Mucosa of descending colon (tissue), 3 donors: Measurements from ENCODE around the gene LBH. TPM values are rescaled to one million over a fixed set of nuclear protein-coding genes. Genes with fewer than 3 reads are reported as not detected.

ENCODE experiments used
- ATAC-seq: fragments of 200-7000 bp; cut with Tn5 transposase; one replicate; pipeline ENCODE4 v1.9.1; 2020; ENCODE audit warnings: mild to moderate bottlenecking, moderate library complexity
- DNase-seq, 3 donors: peaks; one replicate each; pipeline ENCODE4 v3.0.0-alpha.2; 2020
- H3K36me3 ChIP-seq: fragments of 200-600 bp; one replicate; pipeline ENCODE4 v1.8.0; 2021; ENCODE audit warnings: low read depth, mild to moderate bottlenecking
- H3K4me1 ChIP-seq: fragments of 200-600 bp; one replicate; pipeline ENCODE4 v1.8.0; 2021; ENCODE audit warnings: low read depth, mild to moderate bottlenecking
- H3K4me3 ChIP-seq: fragments of 200-600 bp; one replicate; pipeline ENCODE4 v1.8.0; 2021; ENCODE audit warnings: mild to moderate bottlenecking
- H3K9me3 ChIP-seq: fragments of 200-600 bp; one replicate; pipeline ENCODE4 v1.8.0; 2021; ENCODE audit warnings: mild to moderate bottlenecking
- intact Hi-C, 2 donors: fragments of 100-400 bp; cut with DNase I in 1 of 2; cut with micrococcal nuclease in 1 of 2; formaldehyde crosslinking; loops; one replicate each; pipeline versions ENCODE4 v1.11.0 to v1.11.1; 2022; cut with DNase I, micrococcal nuclease
- total RNA-seq, 3 donors: library from RNA; stranded (reverse); fragmentation: NEBNext Ultra II Directional in 2 of 3; extraction: Animal tissue kit (Norgen Biotek cat#: 25700) in 2 of 3; gene quantifications; one replicate each; pipeline versions ENCODE4 v1.2.1 to v1.2.4, GENCODE V29; 2021 to 2023
- TF ChIP-seq, protein P1 (sequence below): fragments of 200-600 bp; IDR thresholded peaks from one replicate; pipeline ENCODE4 v1.8.0; 2022; ENCODE audit warnings: antibody characterized with exemption, mild to moderate bottlenecking
- donor health status: DM: no; HTN: no; CAD: no; lungs with moderate emphysema.
- donor health status: DM: no; HTN: no; CAD: no.
- donor health status: DM: no; HTN: yes; CAD: no.

LBH gene
- total RNA-seq, 3 donors from 2014 or later: 7.2 to 12.8 (median 12.4) TPM

DNA sequence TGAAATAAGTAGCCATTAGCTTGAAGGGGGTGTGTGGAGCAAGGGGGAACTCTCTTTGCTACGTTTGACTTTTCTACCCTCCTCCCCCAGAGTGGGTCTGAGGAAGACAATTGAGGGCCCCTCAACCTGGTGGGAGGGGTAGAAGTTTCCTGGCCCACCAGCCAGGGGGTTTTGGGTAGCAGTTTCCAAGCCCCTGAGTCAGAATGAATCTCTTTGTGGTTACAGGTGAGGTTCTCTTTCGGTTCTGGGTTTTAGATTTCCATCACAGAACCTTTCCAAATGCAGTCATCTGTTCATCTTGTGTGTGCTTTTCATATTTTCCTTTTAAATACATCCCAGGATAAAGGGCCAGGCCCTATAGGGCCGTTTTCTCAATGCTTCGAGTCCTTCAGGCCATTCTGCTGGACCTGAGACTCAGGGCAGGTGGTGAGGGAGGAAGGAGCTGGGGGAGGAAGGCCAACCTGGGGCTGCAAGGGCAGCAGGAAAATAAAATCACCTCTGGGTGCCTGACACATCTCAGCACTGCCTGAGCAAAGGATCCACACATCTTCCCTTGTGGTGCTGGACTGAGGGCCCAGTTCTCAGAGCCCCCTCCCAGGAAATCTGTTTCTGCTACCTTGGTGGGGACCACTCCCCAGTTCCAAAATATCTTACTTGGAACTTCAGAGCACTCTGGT lies 4.7 kb downstream of the LBH start:
- DNase-seq: no peak
- ATAC-seq: no peak
- TF ChIP-seq, protein P1, sequence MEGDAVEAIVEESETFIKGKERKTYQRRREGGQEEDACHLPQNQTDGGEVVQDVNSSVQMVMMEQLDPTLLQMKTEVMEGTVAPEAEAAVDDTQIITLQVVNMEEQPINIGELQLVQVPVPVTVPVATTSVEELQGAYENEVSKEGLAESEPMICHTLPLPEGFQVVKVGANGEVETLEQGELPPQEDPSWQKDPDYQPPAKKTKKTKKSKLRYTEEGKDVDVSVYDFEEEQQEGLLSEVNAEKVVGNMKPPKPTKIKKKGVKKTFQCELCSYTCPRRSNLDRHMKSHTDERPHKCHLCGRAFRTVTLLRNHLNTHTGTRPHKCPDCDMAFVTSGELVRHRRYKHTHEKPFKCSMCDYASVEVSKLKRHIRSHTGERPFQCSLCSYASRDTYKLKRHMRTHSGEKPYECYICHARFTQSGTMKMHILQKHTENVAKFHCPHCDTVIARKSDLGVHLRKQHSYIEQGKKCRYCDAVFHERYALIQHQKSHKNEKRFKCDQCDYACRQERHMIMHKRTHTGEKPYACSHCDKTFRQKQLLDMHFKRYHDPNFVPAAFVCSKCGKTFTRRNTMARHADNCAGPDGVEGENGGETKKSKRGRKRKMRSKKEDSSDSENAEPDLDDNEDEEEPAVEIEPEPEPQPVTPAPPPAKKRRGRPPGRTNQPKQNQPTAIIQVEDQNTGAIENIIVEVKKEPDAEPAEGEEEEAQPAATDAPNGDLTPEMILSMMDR: no peak
- H3K36me3 ChIP-seq: no peaks in the 10 kb centered on the region
- no peak overlapping the region for H3K4me3 ChIP-seq
- intact Hi-C loops: no loop called here
- H3K9me3 ChIP-seq: no peaks in the 10 kb centered on the region
- peaks cover 7% of the 10 kb centered on the region for H3K4me1 ChIP-seq

DNA sequence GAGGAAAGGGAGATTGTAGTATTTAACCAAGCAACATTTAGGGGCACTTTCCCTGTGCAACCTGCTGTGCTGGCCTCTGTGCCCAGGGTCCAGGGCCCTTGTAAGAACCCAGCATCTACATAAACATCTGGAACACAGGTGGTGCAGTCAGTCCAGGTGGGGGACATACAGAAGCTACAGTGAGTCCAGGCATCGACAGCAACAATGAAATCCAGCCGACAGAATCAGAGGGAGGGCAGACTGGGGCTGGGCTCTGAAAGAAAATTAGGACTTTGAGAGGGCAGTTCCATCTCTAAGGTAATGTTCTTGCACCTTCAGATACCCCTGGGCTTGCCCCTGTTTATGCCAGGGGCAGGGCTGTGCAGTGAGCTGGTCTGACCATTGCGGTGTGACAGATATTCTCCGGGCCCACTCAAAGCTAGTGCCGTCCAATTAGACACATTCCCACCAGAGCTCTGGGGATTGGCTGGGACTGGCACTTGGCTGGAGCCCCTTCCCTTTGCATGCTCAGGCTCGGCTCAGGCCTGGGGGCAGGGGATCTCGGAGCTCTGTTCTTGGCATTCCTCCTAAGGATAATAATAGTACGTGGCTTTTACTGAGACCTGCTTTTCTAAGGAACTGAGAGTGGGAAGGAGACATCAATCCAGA lies 5.4 kb downstream of the LBH start:
- ATAC-seq (no peak), DNase-seq (no peak)
- no peak overlapping the region for H3K4me3 ChIP-seq
- TF ChIP-seq, protein P1: no peak
- no peaks in the 10 kb centered on the region for H3K9me3 ChIP-seq
- intact Hi-C loops: no loop called here
- H3K36me3 ChIP-seq: no peaks in the 10 kb centered on the region
- peaks cover 7% of the 10 kb centered on the region for H3K4me1 ChIP-seq

DNA sequence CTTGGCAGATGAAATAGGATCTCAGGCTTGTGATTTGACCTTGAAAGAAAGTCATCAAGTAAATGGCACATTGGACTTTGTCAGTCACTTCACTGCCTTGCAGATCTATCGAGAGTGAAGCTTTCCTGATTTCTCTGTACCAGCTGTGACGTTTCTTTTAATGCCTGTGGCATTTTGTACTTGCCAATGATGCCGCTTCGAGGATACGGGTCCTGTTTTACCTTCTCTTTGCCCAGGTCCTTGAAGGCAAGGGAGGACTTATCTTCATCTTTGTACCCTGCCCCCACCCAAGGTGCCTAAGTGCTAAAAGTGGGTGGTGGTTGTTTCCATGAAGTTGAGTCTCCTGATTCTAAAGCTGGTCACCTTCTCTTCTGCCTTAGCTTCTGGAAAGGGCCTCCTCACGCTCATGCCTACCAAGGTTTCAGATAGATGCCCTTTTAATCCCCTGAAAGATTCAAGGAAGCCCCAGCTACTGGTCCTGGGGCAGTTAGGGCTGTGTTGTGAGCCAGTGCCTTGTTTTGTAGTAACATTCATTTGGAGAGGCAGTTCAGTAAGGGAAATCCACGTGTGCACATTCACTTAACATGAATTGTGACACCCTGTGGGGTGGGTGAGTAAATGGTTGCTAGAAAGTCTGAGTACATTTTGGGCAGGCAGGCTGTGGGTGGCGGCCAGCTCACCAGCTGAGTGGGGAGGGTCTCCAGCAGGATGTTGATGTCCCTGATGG lies 6.1 kb downstream of the LBH start:
- Histone ChIP-seq H3K36me3 (no peaks in the 10 kb centered on the region), H3K9me3 (no peaks in the 10 kb centered on the region), H3K4me3 (no peak overlapping the region), H3K4me1 (no peaks in the 10 kb centered on the region)
- no peak for ATAC-seq
- DNase-seq: no peak
- TF ChIP-seq, protein P1: no peak
- intact Hi-C loops: no loop called here

DNA sequence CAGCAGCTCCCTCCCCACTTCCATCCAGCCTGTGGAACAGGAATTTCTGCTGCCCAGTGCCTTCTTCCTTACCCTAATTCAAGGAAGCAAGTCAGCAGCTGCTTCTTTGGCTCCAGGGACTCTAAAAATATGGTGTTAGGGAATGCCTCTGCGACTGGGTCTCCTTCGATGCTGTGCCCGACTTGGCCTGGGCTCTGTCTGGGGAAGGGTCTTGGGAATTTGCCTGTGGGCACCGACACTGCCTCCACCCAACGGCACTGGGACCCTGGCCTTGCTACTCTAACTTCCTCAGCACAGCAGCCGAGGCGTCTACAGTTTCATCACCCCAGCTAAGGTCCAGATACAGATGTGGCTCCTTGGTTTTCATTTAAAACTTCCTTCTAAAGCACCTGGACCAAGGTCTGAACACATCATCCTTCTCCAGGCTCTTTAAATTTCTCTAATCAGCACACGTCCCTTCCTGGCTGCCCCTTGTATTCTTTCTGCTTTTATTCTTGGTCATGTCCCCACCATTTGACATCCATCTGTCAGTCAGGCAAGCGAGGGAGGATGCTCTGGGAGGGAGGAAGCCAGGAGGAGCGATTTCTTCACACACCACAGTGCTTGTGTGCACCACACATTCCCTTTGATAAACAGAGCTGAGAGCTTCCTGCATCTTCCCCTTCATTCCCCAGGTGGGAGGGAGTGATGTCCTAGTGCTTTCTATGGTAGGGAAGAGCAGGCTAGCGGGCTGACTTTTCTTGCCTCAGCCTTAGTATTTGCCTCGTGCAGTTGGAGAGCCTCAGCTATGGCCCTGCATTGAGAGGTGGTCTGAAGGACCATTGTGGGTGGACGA lies 6.8 kb downstream of the LBH start:
- intact Hi-C loops: no loop called here
- TF ChIP-seq, protein P1: no peak
- H3K4me3 ChIP-seq: no peak overlapping the region
- no peak for ATAC-seq
- no peaks in the 10 kb centered on the region for H3K4me1 ChIP-seq
- H3K9me3 ChIP-seq: no peaks in the 10 kb centered on the region
- DNase-seq: no peak
- no peaks in the 10 kb centered on the region for H3K36me3 ChIP-seq

DNA sequence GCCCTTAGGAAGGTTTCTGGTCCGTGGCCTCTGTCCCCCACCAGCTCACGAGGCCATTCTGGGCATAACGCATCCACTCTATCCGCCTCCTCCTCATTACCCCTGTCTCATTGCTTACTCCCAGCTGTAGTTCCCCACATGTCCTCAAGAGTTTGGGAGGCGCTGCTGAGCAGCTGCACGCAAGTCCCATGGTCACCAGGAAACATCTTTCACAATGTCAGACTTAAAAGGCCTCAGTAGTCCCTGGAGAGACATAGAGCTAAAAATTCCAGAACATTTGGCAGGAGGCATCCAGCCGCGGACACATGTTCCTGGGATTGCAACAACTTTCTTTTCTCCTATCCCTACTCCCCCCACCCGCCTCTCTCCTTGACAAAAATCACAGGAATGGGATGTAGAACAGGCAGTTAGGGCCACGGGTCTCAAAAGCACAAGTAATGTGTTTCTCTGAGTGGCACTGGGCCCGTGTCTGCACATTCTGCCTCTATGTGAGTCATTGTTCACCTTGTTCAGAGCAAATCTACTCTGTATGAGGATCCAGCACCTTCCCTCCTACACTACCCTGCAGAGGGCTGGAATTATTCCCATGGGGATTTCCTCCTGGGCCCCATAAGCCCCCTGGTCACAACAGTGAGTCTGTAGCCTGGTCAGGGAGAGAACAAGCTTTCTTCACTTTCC lies 8.1 kb downstream of the LBH start:
- Histone ChIP-seq H3K4me3 (no peak overlapping the region), H3K4me1 (no peaks in the 10 kb centered on the region), H3K36me3 (no peaks in the 10 kb centered on the region), H3K9me3 (no peaks in the 10 kb centered on the region)
- intact Hi-C loops: no loop called here
- TF ChIP-seq, protein P1: peak; percentile 98
- ATAC-seq (peak; percentile 90), DNase-seq (peak; percentile 70 to 83 (median 81))
